HL-60 (cell line): ENCODE measurements around the gene SFI1.

Experiments used
- DNase-seq, 2 experiments: peaks; one replicate each; pipeline ENCODE4 v3.0.0-alpha.2; 2010 to 2020; ENCODE audit warnings: low read depth in 1 of 2, low spot score in 1 of 2
- H3K27ac ChIP-seq: fragments of 250-450 bp; sonication (Bioruptor Pico); replicated peaks from 2 replicates; pipeline ENCODE4 v1.5.1; 2020; ENCODE audit warnings: mild to moderate bottlenecking, moderate library complexity
- H3K27me3 ChIP-seq: fragments of 250-450 bp; sonication (Bioruptor Pico); 2 replicates; pipeline ENCODE4 v1.5.1; 2021; ENCODE audit warnings: mild to moderate bottlenecking, moderate library complexity; ENCODE audit not compliant: insufficient read depth, poor library complexity, severe bottlenecking
- H3K4me3 ChIP-seq: replicated peaks from 2 replicates; pipeline ENCODE4 v1.5.1; 2011; ENCODE audit warnings: mild to moderate bottlenecking, control low read depth, low read length; ENCODE audit not compliant: insufficient read depth
- GABPA ChIP-seq: IDR thresholded peaks from 2 replicates; pipeline ENCODE4 v1.6.1; 2012; ENCODE audit warnings: low read depth
- POLR2AphosphoS5 ChIP-seq: IDR thresholded peaks from 2 replicates; pipeline ENCODE4 v1.6.1; 2012; ENCODE audit warnings: low read depth
- REST ChIP-seq: IDR thresholded peaks from 2 replicates; pipeline ENCODE4 v1.6.1; 2012; ENCODE audit warnings: low read depth; ENCODE audit not compliant: insufficient replicate concordance
- SPI1 ChIP-seq: IDR thresholded peaks from 2 replicates; pipeline ENCODE4 v1.6.1; 2012; ENCODE audit warnings: low read depth, mild to moderate bottlenecking, borderline replicate concordance
- TF ChIP-seq, protein P1 (sequence below): IDR thresholded peaks from one replicate; pipeline ENCODE4 v1.5.1; 2011; ENCODE audit warnings: low read length, control low read depth, inconsistent platforms; ENCODE audit not compliant: insufficient read depth

The SFI1 gene

DNA sequence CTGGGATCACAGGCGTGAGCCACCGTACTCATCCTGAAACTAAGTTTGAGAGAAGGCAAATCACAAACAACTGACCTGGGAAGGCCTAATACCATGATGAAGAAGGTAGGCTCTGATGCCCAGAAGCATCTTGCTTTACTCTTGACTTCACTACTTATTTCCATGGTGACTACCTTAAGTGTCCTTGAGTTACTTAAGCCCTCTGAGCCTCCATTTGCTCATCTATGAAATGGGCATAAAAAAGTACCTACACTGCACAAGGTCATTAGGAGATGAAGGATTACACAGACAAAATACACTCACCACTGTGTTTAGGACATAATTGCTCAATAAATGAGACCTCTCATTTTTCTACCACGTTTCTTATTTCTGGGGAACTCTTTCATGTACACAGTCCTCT, 34.6 kb upstream of the SFI1 start:
- Histone ChIP-seq H3K27ac (no peak overlapping the region), H3K27me3 (no peaks in the 10 kb centered on the region), H3K4me3 (no peak overlapping the region)
- TF ChIP-seq GABPA (no peak), POLR2AphosphoS5 (no peak), REST (no peak), SPI1 (no peak)
- TF ChIP-seq, protein P1, sequence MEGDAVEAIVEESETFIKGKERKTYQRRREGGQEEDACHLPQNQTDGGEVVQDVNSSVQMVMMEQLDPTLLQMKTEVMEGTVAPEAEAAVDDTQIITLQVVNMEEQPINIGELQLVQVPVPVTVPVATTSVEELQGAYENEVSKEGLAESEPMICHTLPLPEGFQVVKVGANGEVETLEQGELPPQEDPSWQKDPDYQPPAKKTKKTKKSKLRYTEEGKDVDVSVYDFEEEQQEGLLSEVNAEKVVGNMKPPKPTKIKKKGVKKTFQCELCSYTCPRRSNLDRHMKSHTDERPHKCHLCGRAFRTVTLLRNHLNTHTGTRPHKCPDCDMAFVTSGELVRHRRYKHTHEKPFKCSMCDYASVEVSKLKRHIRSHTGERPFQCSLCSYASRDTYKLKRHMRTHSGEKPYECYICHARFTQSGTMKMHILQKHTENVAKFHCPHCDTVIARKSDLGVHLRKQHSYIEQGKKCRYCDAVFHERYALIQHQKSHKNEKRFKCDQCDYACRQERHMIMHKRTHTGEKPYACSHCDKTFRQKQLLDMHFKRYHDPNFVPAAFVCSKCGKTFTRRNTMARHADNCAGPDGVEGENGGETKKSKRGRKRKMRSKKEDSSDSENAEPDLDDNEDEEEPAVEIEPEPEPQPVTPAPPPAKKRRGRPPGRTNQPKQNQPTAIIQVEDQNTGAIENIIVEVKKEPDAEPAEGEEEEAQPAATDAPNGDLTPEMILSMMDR, result no peak
- DNase-seq, result no peak

DNA sequence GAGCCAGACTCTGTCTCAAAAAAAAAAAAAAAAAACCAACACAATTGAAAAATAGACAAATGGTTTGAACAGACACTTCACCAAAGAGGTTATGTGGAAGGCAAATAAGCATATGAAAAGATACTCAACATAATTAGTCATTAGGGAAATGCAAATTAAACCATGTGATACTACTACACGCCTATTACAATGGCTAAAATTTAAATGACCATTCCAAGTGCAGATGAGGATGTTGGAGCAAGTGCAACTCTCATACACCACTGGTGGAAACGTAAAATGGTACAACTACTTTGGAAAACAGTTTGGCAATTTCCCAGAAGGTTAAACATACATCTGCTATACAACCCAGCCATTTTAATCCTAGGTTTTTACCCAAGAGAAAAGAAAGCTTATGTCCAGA, 31.0 kb upstream of the SFI1 start:
- no peak for DNase-seq
- H3K27ac ChIP-seq, result no peak overlapping the region
- H3K27me3 ChIP-seq, result no peaks in the 10 kb centered on the region
- TF ChIP-seq REST (no peak), POLR2AphosphoS5 (no peak), SPI1 (no peak), GABPA (no peak)
- TF ChIP-seq, protein P1, result no peak
- H3K4me3 ChIP-seq, result no peak overlapping the region

DNA sequence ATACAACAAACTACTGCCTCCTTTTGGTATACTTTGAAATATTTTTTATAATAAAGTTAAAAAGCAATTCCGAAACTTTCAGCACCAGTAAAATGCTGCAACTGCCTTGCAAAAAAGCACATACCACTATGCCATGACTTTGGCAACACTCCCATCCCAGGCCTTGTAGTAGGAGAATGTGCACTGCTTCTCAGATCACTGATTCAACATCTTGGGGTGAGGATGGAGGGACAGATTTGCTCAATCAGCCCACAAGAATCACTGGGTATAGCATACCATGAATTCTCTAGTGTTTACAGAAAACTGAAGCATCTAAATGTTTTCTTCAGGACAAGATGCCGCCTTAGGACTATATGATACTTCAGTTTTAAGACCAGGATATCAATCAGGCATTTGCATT, 21.6 kb upstream of the SFI1 start:
- no peak for DNase-seq
- Histone ChIP-seq H3K4me3 (no peak overlapping the region), H3K27me3 (no peaks in the 10 kb centered on the region), H3K27ac (no peak overlapping the region)
- TF ChIP-seq, protein P1, result no peak
- TF ChIP-seq REST (no peak), POLR2AphosphoS5 (no peak), SPI1 (no peak), GABPA (no peak)
